GM12875 (cell line): Measurements from ENCODE around the gene EXD1.
"Not testable (repeated sequence)": the region's sequence is repeated elsewhere in the genome, so short reads cannot be mapped to it uniquely, and the experiment has no call there.

ENCODE experiments used
- H3K4me3 ChIP-seq: one replicate; pipeline ENCODE4 v1.5.1; 2011; ENCODE audit warnings: low read depth, low read length, control low read depth
- CTCF ChIP-seq: IDR thresholded peaks from 2 replicates; pipeline ENCODE4 v1.5.1; 2011; ENCODE audit warnings: low read depth, mild to moderate bottlenecking, control low read depth, inconsistent platforms, low read length, moderate library complexity, borderline replicate concordance; ENCODE audit not compliant: insufficient read depth

The EXD1 gene

GRCh38 chr15:41148065-41148464 is 82.5 kb downstream of the EXD1 start:
- no peak overlapping the region for H3K4me3 ChIP-seq
- TF ChIP-seq CTCF = no peak

DNA sequence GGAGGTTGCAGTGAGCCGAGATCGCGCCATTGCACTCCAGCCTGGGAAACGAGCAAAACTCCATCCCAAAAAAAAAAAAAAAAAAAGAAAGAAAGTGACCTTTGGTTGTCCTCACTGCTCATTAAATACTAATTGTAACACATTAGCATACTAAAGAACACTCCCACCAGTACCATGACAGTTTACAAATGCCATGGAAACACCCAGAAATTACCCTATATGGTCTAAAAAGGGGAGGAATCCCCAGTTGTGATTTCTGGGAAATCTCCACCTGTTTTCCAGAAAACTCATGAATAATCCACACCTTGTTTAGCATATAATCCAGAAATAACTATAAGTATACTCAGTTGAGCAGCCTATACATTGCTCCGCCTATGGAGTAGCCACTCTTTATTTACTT is 90.9 kb downstream of the EXD1 start:
- no peak for TF ChIP-seq CTCF
- H3K4me3 ChIP-seq = no peak overlapping the region

- not testable (repeated sequence) for H3K4me3 ChIP-seq
Measured at GRCh38 chr15:41139112-41139511, 91.4 kb downstream of the EXD1 start.

GRCh38 chr15:41135580-41135979 is 95.0 kb downstream of the EXD1 start:
- H3K4me3 ChIP-seq = not testable (repeated sequence)

DNA sequence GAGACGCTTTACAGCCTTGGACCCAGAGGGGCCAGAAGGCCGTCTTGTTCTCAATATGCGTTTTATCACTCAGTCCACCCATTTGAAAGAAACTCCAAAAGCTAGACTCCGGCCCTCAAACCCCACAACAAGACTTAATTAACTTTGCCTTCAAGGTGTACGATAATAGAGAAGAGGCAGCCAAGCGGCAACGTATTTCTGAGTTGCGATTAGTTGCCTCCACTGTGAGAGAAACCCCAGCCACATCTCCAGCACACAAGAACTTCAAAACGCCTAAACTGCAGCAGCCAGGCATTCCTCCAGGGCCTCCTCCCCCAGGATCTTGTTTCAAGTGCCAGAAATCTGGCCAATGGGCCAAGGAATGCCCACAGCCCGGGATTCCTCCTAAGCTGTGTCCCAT is 97.1 kb downstream of the EXD1 start:
- TF ChIP-seq CTCF = no peak

More for the DNA sequence above, 97.1 kb downstream of the EXD1 start:
- no peak overlapping the region for H3K4me3 ChIP-seq
